GM23248 (cell line): Measurements from ENCODE around the gene PCDHGB5.

Source experiments
- EZH2 ChIP-seq: fragments of 200-600 bp; sonication (generic); IDR thresholded peaks from 2 replicates; pipeline ENCODE4 v1.6.1; 2018; ENCODE audit warnings: antibody characterized with exemption, mild to moderate bottlenecking; ENCODE audit not compliant: insufficient read depth, poor library complexity, severe bottlenecking
- EZH2phosphoT487 ChIP-seq: fragments of 200-600 bp; sonication (generic); IDR thresholded peaks from 2 replicates; pipeline ENCODE4 v1.6.1; 2018; ENCODE audit warnings: antibody characterized with exemption, moderate library complexity, mild to moderate bottlenecking, low read depth; ENCODE audit not compliant: insufficient read depth

DNA sequence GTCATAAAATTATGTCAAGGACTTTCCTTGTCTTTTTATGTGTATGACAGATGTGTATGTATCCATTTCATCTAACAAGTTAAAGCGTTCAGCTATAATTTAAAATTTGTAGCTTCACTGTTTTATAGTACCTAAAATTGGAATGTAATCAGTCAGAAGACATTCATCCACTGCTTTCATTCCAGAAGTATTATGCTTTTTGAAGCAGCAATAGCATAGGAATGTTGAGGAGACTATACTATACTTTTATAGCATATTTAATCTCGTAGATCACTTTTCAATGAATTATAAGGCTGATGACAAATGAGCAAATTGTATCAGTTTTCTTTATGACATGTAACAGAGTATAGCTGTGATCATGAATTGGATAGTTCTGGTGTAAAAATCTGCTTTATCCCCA lies 39.5 kb downstream of the PCDHGB5 start:
- TF ChIP-seq EZH2 (no peak), EZH2phosphoT487 (no peak)
